ENCODE results near the gene FITM2.
A peak's percentile ranks its signal among the peaks of the same experiment; 100 is the strongest.
"Not testable (repeated sequence)": the region's sequence is repeated elsewhere in the genome, so short reads cannot be mapped to it uniquely, and the experiment has no call there.

Gene FITM2

GRCh38 chr20:44310664-44311639 lies at the start of gene FITM2:
FITM2 (minus strand) TSS chr20:44311202; CDS start chr20:44311148, 54 bp downstream.
- DNase-seq (ENCODE audit: low read depth in 2 of 2), result peak; percentile 98 to 99

GRCh38 chr20:44360221-44360620 lies 49.2 kb upstream of the FITM2 start:
- DNase-seq (ENCODE audit: low read depth in 2 of 2), result no peak

- no peak for DNase-seq (ENCODE audit: low read depth in 2 of 2)
These were observed 47.8 kb upstream of the FITM2 start for GRCh38 chr20:44358776-44359175.

- DNase-seq (ENCODE audit: low read depth in 2 of 2), result no peak
These were observed 46.6 kb upstream of the FITM2 start for GRCh38 chr20:44357555-44358125.

GRCh38 chr20:44357020-44357419 lies 46.0 kb upstream of the FITM2 start:
- no peak for DNase-seq (ENCODE audit: low read depth in 2 of 2)

GRCh38 chr20:44356353-44356723 lies 45.3 kb upstream of the FITM2 start:
- DNase-seq (ENCODE audit: low read depth in 2 of 2), result no peak

- no peak for DNase-seq (ENCODE audit: low read depth in 2 of 2)
These were observed 44.7 kb upstream of the FITM2 start, which contains the start of gene HNF4A for GRCh38 chr20:44355498-44356352. HNF4A (plus strand) TSS chr20:44355699; CDS start chr20:44355805, 106 bp downstream.

- DNase-seq (ENCODE audit: low read depth in 2 of 2), result no peak
These were observed 44.0 kb upstream of the FITM2 start for GRCh38 chr20:44354979-44355497.

GRCh38 chr20:44350567-44350966 lies 39.6 kb upstream of the FITM2 start:
- no peak for DNase-seq (ENCODE audit: low read depth in 2 of 2)

GRCh38 chr20:44349349-44349748 lies 38.3 kb upstream of the FITM2 start:
- no peak for DNase-seq (ENCODE audit: low read depth in 2 of 2)

GRCh38 chr20:44348168-44348659 lies 37.2 kb upstream of the FITM2 start:
- DNase-seq (ENCODE audit: low read depth in 2 of 2), result no peak

- not testable (repeated sequence) for DNase-seq (ENCODE audit: low read depth in 2 of 2)
These were observed 34.9 kb upstream of the FITM2 start for GRCh38 chr20:44345941-44346340.

GRCh38 chr20:44345147-44345546 lies 34.1 kb upstream of the FITM2 start:
- no peak for DNase-seq (ENCODE audit: low read depth in 2 of 2)

- DNase-seq (ENCODE audit: low read depth in 2 of 2), result no peak
These were observed 33.7 kb upstream of the FITM2 start for GRCh38 chr20:44344723-44345122.

- DNase-seq (ENCODE audit: low read depth in 2 of 2), result no peak
These were observed 32.2 kb upstream of the FITM2 start for GRCh38 chr20:44343162-44343675.

GRCh38 chr20:44342248-44342647 lies 31.2 kb upstream of the FITM2 start:
- DNase-seq (ENCODE audit: low read depth in 2 of 2), result no peak

GRCh38 chr20:44336725-44337380 lies 25.9 kb upstream of the FITM2 start, which contains the start of gene R3HDML:
R3HDML (plus strand) TSS chr20:44337043; CDS start chr20:44337158, 115 bp downstream.
- no peak for DNase-seq (ENCODE audit: low read depth in 2 of 2)

- no peak for DNase-seq (ENCODE audit: low read depth in 2 of 2)
These were observed 25.1 kb upstream of the FITM2 start for GRCh38 chr20:44336086-44336485.

- no peak for DNase-seq (ENCODE audit: low read depth in 2 of 2)
These were observed 24.7 kb upstream of the FITM2 start for GRCh38 chr20:44335675-44336074.

GRCh38 chr20:44334709-44335108 lies 23.7 kb upstream of the FITM2 start:
- no peak for DNase-seq (ENCODE audit: low read depth in 2 of 2)

GRCh38 chr20:44334306-44334705 lies 23.3 kb upstream of the FITM2 start:
- no peak for DNase-seq (ENCODE audit: low read depth in 2 of 2)

Measured in stimulated activated CD4-positive, alpha-beta T cell treated with anti-CD3 and anti-CD28 coated beads, Interleukin-1b, Interleukin-23, amount 100 ng/mL, for 4 hours (primary cell).